C4-2B (cell line): Measurements from ENCODE around the gene TRRAP.

Experiments used
- CTCF ChIP-seq: fragments of 450-650 bp; conservative IDR thresholded peaks from 2 replicates; pipeline ENCODE4 v1.5.1; 2017; ENCODE audit warnings: mild to moderate bottlenecking
- ZFX ChIP-seq: fragments of 450-650 bp; IDR thresholded peaks from 2 replicates; pipeline ENCODE4 v1.6.1; 2017

GRCh38 chr7:98880485-98880884 lies 2.2 kb downstream of the TRRAP start:
- TF ChIP-seq CTCF (no peak), ZFX (no peak)
